Erythroblast (primary cell): Measurements from ENCODE around the gene RPS6KA1.

Experiments used
- GATA1 ChIP-seq: IDR thresholded peaks from 2 replicates; pipeline ENCODE4 v1.6.1; 2011; ENCODE audit warnings: low read depth, mild to moderate bottlenecking, control low read depth, low read length, moderate library complexity
- POLR2A ChIP-seq: IDR thresholded peaks from 2 replicates; pipeline ENCODE4 v1.6.1; 2011; ENCODE audit warnings: mild to moderate bottlenecking, low read length

DNA sequence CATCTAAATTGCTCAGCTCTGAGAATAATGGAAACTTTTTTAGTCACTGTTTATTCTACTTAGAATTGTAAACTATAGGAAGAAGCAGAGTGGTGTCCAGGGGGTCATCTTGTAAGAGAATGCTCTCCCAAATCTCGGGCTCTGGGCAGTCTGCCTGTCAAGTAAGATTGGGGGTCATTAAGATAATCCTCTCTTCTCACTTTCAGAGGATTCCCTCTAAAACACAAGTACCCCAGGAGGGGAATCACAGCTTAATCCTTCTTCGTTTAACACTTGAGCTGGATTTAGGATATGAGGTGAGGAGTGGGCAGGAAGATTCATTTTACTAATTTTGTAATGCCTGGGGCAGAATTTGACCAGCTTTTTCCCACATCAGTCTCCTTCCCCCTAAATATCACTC, 81.2 kb downstream of the RPS6KA1 start:
- no peak for TF ChIP-seq POLR2A
- no peak for TF ChIP-seq GATA1
